Measurements from ENCODE around the gene SYNPR.
A peak's percentile ranks its signal among the peaks of the same experiment; 100 is the strongest.

SYNPR gene

DNA sequence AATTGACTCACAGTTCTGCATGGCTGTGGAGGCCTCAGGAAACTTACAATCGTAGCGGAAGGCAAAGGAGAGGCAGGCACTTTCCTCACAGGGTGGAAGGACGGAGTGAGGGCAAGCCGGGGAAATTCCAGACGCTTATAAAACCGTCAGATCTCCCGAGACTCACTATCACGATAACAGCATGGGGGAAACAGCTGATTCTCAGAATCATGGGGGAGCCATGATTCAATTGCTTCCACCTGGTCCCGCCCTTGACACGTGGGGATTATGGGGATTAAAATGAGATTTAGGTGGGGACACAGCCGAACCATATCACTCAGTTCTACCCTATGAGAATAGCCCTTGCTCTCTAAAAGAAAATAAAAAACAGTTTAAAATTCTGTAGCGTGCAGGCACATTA, 13.4 kb upstream of the SYNPR start:
- no peak overlapping the region for H3K27ac ChIP-seq
- H3K27me3 ChIP-seq (ENCODE audit: insufficient read depth, low read depth, severe bottlenecking), result no peaks in the 10 kb centered on the region
- TF ChIP-seq, protein P1, sequence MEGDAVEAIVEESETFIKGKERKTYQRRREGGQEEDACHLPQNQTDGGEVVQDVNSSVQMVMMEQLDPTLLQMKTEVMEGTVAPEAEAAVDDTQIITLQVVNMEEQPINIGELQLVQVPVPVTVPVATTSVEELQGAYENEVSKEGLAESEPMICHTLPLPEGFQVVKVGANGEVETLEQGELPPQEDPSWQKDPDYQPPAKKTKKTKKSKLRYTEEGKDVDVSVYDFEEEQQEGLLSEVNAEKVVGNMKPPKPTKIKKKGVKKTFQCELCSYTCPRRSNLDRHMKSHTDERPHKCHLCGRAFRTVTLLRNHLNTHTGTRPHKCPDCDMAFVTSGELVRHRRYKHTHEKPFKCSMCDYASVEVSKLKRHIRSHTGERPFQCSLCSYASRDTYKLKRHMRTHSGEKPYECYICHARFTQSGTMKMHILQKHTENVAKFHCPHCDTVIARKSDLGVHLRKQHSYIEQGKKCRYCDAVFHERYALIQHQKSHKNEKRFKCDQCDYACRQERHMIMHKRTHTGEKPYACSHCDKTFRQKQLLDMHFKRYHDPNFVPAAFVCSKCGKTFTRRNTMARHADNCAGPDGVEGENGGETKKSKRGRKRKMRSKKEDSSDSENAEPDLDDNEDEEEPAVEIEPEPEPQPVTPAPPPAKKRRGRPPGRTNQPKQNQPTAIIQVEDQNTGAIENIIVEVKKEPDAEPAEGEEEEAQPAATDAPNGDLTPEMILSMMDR (IDR thresholded peaks at IDR 0.05; ENCODE audit: low read depth, low read length), result no peak
- no peak overlapping the region for H3K4me3 ChIP-seq (ENCODE audit: low read depth, low read length)
- H3K36me3 ChIP-seq, result no peaks in the 10 kb centered on the region
- DNase-seq, result peak; percentile 19
- H3K9me3 ChIP-seq (ENCODE audit: severe bottlenecking), result no peaks in the 10 kb centered on the region

DNA sequence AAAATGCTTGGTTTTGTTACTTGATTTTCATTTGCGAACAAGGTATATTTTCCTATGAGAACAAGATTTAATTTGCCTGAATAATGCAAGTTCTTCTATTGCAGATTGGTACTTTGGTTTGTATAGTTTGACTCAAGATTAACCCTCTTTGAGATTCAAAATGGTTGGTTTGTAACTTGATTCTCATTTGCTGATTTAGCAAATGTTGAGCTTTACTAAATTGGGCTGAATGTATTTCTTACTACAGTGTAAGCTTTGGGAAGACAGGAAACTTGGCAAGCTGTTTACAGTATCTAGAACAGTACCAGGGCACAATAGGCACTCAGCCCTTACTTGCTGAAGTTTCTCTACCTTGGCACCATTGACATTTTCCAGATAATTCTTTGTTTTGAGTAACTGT, 3.7 kb upstream of the SYNPR start:
- Histone ChIP-seq H3K9me3 (ENCODE audit: severe bottlenecking) (no peaks in the 10 kb centered on the region), H3K27me3 (ENCODE audit: insufficient read depth, low read depth, severe bottlenecking) (peaks cover 17% of the 10 kb centered on the region), H3K36me3 (no peaks in the 10 kb centered on the region), H3K27ac (no peak overlapping the region), H3K4me3 (ENCODE audit: low read depth, low read length) (no peak overlapping the region)
- no peak for DNase-seq
- TF ChIP-seq, protein P1 (IDR thresholded peaks at IDR 0.05; ENCODE audit: low read depth, low read length), result no peak

DNA sequence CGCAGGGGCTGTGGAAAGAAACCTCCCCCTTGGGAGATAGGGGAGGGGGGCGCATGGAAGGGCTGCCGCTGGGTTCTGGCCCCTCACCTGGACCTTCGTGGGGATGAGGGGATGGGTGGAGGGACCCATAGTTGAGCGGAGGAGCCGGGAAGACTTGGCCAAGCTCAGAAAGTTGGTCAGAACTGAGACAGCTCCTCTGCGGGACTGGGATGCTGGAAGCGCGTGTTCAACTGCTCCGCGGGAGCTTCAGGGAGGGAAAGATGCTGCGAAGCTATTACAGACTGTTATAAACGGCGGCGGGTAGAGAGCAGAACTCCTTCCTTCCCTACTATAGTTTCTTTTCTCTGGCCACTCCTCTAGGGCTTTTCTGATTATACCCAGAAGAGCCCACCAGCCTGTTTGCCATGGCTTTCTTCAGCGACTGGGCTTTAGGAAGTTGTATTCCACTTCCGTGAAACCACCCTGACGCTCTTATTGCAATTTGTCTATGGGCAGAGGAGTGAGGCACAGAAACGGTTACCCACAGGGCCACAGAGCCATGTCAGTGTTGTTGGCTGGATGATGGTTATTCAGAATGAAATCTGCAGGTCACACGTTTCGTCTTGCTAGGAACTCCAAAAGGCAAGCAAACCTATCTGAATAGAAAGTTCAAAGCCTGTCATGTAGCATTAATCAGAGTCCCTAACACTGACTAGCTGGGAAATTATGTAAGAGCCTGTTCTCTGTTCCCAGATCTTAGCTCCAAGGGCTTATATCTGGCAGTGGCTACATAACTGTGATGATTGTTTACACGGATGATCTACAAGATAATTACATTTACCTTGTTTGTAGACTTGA, 1.1 kb downstream of the SYNPR start:
- H3K27ac ChIP-seq, result no peak overlapping the region
- peak overlapping the region; percentile 67 for H3K4me3 ChIP-seq (ENCODE audit: low read depth, low read length)
- H3K36me3 ChIP-seq, result no peaks in the 10 kb centered on the region
- H3K27me3 ChIP-seq (ENCODE audit: insufficient read depth, low read depth, severe bottlenecking), result peaks cover 17% of the 10 kb centered on the region
- no peaks in the 10 kb centered on the region for H3K9me3 ChIP-seq (ENCODE audit: severe bottlenecking)
- TF ChIP-seq, protein P1 (IDR thresholded peaks at IDR 0.05; ENCODE audit: low read depth, low read length), result no peak
- no peak for DNase-seq

DNA sequence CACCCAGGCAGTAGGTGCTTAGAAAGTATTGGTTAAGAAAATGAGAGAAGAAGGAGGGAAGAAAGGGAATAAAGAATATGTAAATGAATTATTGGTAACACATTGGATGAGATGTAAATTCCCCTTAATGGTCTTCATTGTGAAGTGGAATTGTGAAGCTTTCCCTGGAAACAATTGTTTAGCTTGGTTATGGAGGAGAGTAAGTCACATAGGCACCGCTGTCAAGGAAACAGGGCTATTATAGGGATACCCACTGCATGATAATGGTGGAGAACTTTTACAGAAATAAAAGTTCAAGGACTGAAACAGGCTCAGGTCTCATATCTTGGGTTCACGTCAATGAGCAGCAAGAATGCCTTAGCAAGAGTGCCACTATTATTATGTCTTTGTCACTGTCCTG, 9.5 kb downstream of the SYNPR start:
- TF ChIP-seq, protein P1 (IDR thresholded peaks at IDR 0.05; ENCODE audit: low read depth, low read length), result no peak
- no peak for DNase-seq
- Histone ChIP-seq H3K4me3 (ENCODE audit: low read depth, low read length) (no peak overlapping the region), H3K9me3 (ENCODE audit: severe bottlenecking) (no peaks in the 10 kb centered on the region), H3K27me3 (ENCODE audit: insufficient read depth, low read depth, severe bottlenecking) (no peaks in the 10 kb centered on the region), H3K27ac (no peak overlapping the region), H3K36me3 (no peaks in the 10 kb centered on the region)

DNA sequence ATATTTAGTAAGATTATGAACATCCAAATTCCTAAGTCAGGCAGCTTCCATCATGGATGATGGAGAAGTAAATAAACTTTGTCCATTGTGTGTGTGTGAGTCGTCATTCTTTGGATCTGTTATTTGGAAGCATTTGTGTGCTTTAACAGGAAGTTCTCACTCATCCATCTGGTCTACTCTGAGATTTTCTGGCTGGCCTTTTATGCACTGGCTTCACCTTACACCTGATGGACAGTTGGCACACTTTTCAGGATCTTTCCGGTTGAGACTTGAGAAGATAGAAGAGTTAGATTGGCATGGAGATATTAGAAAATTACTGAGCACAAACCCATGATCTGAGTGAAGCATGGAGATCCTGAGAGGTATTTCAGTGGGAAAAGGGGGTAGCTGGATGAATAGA, 12.6 kb downstream of the SYNPR start:
- H3K36me3 ChIP-seq, result no peaks in the 10 kb centered on the region
- DNase-seq, result no peak
- H3K27ac ChIP-seq, result no peak overlapping the region
- H3K9me3 ChIP-seq (ENCODE audit: severe bottlenecking), result no peaks in the 10 kb centered on the region
- TF ChIP-seq, protein P1 (IDR thresholded peaks at IDR 0.05; ENCODE audit: low read depth, low read length), result no peak
- no peaks in the 10 kb centered on the region for H3K27me3 ChIP-seq (ENCODE audit: insufficient read depth, low read depth, severe bottlenecking)
- H3K4me3 ChIP-seq (ENCODE audit: low read depth, low read length), result no peak overlapping the region

DNA sequence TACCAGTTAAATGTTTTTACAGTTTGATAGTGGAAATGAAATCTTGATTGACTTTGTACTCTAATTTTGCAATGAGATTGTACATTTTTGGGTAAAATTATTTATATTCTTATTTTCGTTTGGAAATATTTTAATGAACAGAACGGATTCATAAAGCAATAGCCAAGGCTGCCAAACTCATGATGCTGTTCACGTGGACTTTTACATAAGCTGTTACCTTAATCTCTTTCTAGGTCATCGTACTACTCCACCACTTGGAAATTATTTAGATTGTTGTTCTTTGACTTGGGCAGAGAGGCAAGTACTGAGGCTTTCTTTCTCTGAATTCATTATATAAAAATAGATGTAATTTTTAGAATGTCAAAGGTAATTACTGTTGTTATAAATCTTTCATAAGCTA, 16.2 kb downstream of the SYNPR start:
- TF ChIP-seq, protein P1 (IDR thresholded peaks at IDR 0.05; ENCODE audit: low read depth, low read length), result no peak

More for the DNA sequence above, 16.2 kb downstream of the SYNPR start:
- H3K4me3 ChIP-seq (ENCODE audit: low read depth, low read length), result no peak overlapping the region
- DNase-seq, result no peak
- H3K27ac ChIP-seq, result no peak overlapping the region
- H3K36me3 ChIP-seq, result no peaks in the 10 kb centered on the region
- H3K9me3 ChIP-seq (ENCODE audit: severe bottlenecking), result no peaks in the 10 kb centered on the region
- no peaks in the 10 kb centered on the region for H3K27me3 ChIP-seq (ENCODE audit: insufficient read depth, low read depth, severe bottlenecking)

All from WERI-Rb-1 (cell line).